SU-DHL-6 (cell line): ENCODE results near the gene KCNJ4.

ENCODE experiments used
- H2AFZ ChIP-seq: fragments of 200-600 bp; sonication (generic); 2 replicates; pipeline ENCODE4 v1.6.1; 2014; ENCODE audit warnings: low read depth, mild to moderate bottlenecking, moderate library complexity, mixed read lengths, antibody characterized with exemption, low read length; ENCODE audit not compliant: severe bottlenecking
- H3F3A ChIP-seq: fragments of 200-600 bp; shearing (Covaris generic); 2 replicates; pipeline ENCODE4 v1.6.0; 2016; ENCODE audit warnings: antibody characterized with exemption, mild to moderate bottlenecking; ENCODE audit not compliant: insufficient read depth
- H3K27ac ChIP-seq: fragments of 200-600 bp; sonication (generic); 2 replicates; pipeline ENCODE4 v1.5.1; 2016; ENCODE audit warnings: low read depth, mild to moderate bottlenecking, low read length, moderate library complexity, mixed read lengths
- H3K27me3 ChIP-seq: fragments of 200-600 bp; sonication (generic), shearing (Covaris generic); 2 replicates; pipeline ENCODE4 v1.6.0; 2014; ENCODE audit warnings: mild to moderate bottlenecking, low read length
- H3K36me3 ChIP-seq: fragments of 200-600 bp; sonication (generic); 2 replicates; pipeline ENCODE4 v1.6.1; 2014; ENCODE audit warnings: mild to moderate bottlenecking, low read length, mixed read lengths
- H3K4me2 ChIP-seq: fragments of 300-600, 200-600 bp; shearing (Covaris generic), sonication (generic); 2 replicates; pipeline ENCODE4 v1.6.0; 2014; ENCODE audit warnings: low read length, low read depth, mild to moderate bottlenecking; ENCODE audit not compliant: poor library complexity, severe bottlenecking
- H3K4me3 ChIP-seq: fragments of 200-600 bp; sonication (generic); 2 replicates; pipeline ENCODE4 v1.5.1; 2014; ENCODE audit warnings: antibody characterized with exemption, low read length, mild to moderate bottlenecking, mixed read lengths; ENCODE audit not compliant: insufficient read depth, poor library complexity, severe bottlenecking
- H3K79me2 ChIP-seq: fragments of 200-600 bp; sonication (generic); 2 replicates; pipeline ENCODE4 v1.6.1; 2014; ENCODE audit warnings: mild to moderate bottlenecking, low read length, moderate library complexity; ENCODE audit not compliant: insufficient read depth
- H3K9ac ChIP-seq: fragments of 200-600 bp; sonication (generic); 2 replicates; pipeline ENCODE4 v1.7.0; 2014; ENCODE audit warnings: mild to moderate bottlenecking, low read length
- H3K9me2 ChIP-seq: fragments of 200-600 bp; sonication (generic); replicated peaks from 2 replicates; pipeline ENCODE4 v1.6.1; 2014; ENCODE audit warnings: low read length; ENCODE audit not compliant: insufficient read depth
- H3K9me3 ChIP-seq: fragments of 200-600 bp; sonication (generic); 2 replicates; pipeline ENCODE4 v1.6.1; 2014; ENCODE audit warnings: low read length, mixed read lengths; ENCODE audit not compliant: insufficient read depth
- H4K20me1 ChIP-seq: fragments of 200-600 bp; sonication (generic); 2 replicates; pipeline ENCODE4 v1.6.1; 2014; ENCODE audit warnings: low read depth, mild to moderate bottlenecking, antibody characterized with exemption, low read length, moderate library complexity, mixed read lengths
- CTCF ChIP-seq: fragments of 200-600 bp; sonication (generic); IDR thresholded peaks from one replicate; pipeline ENCODE4 v1.5.1; 2017; ENCODE audit warnings: antibody characterized with exemption, mild to moderate bottlenecking, low read length, moderate library complexity; ENCODE audit not compliant: insufficient read depth, poor library complexity, severe bottlenecking
- EZH2phosphoT487 ChIP-seq: fragments of 200-600 bp; sonication (generic), shearing (Covaris generic); conservative IDR thresholded peaks from 2 replicates; pipeline ENCODE4 v1.6.1; 2018; ENCODE audit warnings: mild to moderate bottlenecking, antibody characterized with exemption, low read length, moderate library complexity, mixed read lengths

KCNJ4 gene

GRCh38 chr22:38481871-38482332 lies 26.9 kb upstream of the KCNJ4 start:
- H3F3A ChIP-seq, result peaks cover 40% of the 10 kb centered on the region
- H4K20me1 ChIP-seq, result peaks cover 3% of the 10 kb centered on the region; the same call in 1 of the 2 replicates
- no peak overlapping the region for H2AFZ ChIP-seq
- TF ChIP-seq EZH2phosphoT487 (no peak), CTCF (no peak)
- H3K9ac ChIP-seq, result no peak overlapping the region
- H3K27ac ChIP-seq, result no peak overlapping the region
- peaks cover 35% of the 10 kb centered on the region for H3K36me3 ChIP-seq
- H3K4me3 ChIP-seq, result no peak overlapping the region
- no peaks in the 10 kb centered on the region for H3K9me3 ChIP-seq
- no peaks in the 10 kb centered on the region for H3K27me3 ChIP-seq
- H3K9me2 ChIP-seq, result no peaks in the 10 kb centered on the region
- H3K4me2 ChIP-seq, result no peak overlapping the region
- no peaks in the 10 kb centered on the region for H3K79me2 ChIP-seq

GRCh38 chr22:38481162-38481870 lies 26.3 kb upstream of the KCNJ4 start:
- Histone ChIP-seq H3K36me3 (peaks cover 35% of the 10 kb centered on the region), H4K20me1 (peaks cover 3% of the 10 kb centered on the region; the same call in 1 of the 2 replicates), H3K79me2 (no peaks in the 10 kb centered on the region), H3K9me3 (no peaks in the 10 kb centered on the region), H3K9ac (no peak overlapping the region), H2AFZ (no peak overlapping the region), H3K9me2 (no peaks in the 10 kb centered on the region), H3K27me3 (no peaks in the 10 kb centered on the region), H3F3A (peaks cover 40% of the 10 kb centered on the region), H3K27ac (no peak overlapping the region; the same call in 1 of the 2 replicates), H3K4me3 (no peak overlapping the region), H3K4me2 (no peak overlapping the region)
- TF ChIP-seq EZH2phosphoT487, result no peak
- no peak for TF ChIP-seq CTCF

GRCh38 chr22:38479096-38479837 lies 24.3 kb upstream of the KCNJ4 start:
- TF ChIP-seq CTCF (no peak), EZH2phosphoT487 (no peak)
- Histone ChIP-seq H3K9me2 (no peaks in the 10 kb centered on the region), H3K4me3 (no peak overlapping the region), H3K9ac (no peak overlapping the region), H4K20me1 (0 out of 2 replicates have a peak, but pooled peaks cover 3% of the 10 kb centered on the region), H2AFZ (no peak overlapping the region), H3K4me2 (no peak overlapping the region), H3F3A (peaks cover 30% of the 10 kb centered on the region), H3K79me2 (no peaks in the 10 kb centered on the region), H3K9me3 (no peaks in the 10 kb centered on the region), H3K36me3 (peaks cover 18% of the 10 kb centered on the region), H3K27me3 (no peaks in the 10 kb centered on the region), H3K27ac (no peak overlapping the region)
